HepG2 (cell line): ENCODE measurements around the gene ATPAF2.

ENCODE experiments used
- CTCF ChIP-seq: sonication (generic); formaldehyde crosslinking; IDR thresholded peaks from 2 replicates; pipeline ENCODE4 v1.5.0; 2020; ENCODE audit warnings: mild to moderate bottlenecking, missing genetic modification reagents, moderate library complexity
- NKX3-1 ChIP-seq: sonication (generic); formaldehyde crosslinking; IDR thresholded peaks from 2 replicates; pipeline ENCODE4 v1.5.0; 2020; ENCODE audit warnings: missing genetic modification reagents
- PHB2 ChIP-seq: fragments of 450-650 bp; IDR thresholded peaks from 2 replicates; pipeline ENCODE4 v1.6.1; 2018; ENCODE audit not compliant: partially characterized antibody
- RELA ChIP-seq: sonication (generic); formaldehyde crosslinking; IDR thresholded peaks from 2 replicates; pipeline ENCODE4 v1.4.0; 2020; ENCODE audit warnings: missing genetic modification reagents
- SAFB2 ChIP-seq: sonication (generic); formaldehyde crosslinking; IDR thresholded peaks from 2 replicates; pipeline ENCODE4 v1.5.1; 2020; ENCODE audit warnings: missing genetic modification reagents, low read depth, mild to moderate bottlenecking, borderline replicate concordance
- ZBTB40 ChIP-seq, 2 experiments: fragments of 450-650 bp in 1 of 2; sonication (generic) in 1 of 2; formaldehyde crosslinking in 1 of 2; IDR thresholded peaks; 2 replicates each; pipeline versions ENCODE4 v1.6.1 to v1.8.0; 2016 to 2022; ENCODE audit warnings: antibody characterized with exemption in 1 of 2, mild to moderate bottlenecking in 1 of 2, missing genetic modification reagents in 1 of 2
- ZNF274 ChIP-seq: sonication (generic); formaldehyde crosslinking; IDR thresholded peaks from 2 replicates; pipeline ENCODE4 v1.5.1; 2020; ENCODE audit warnings: mild to moderate bottlenecking, missing genetic modification reagents

- TF ChIP-seq ZBTB40 (IDR thresholded peaks at IDR 0.05) (no peak), ZBTB40 (CRISPR knock-in tag; IDR thresholded peaks at IDR 0.05) (no peak), NKX3-1 (CRISPR knock-in tag) (no peak), ZNF274 (CRISPR knock-in tag) (no peak), PHB2 (no peak), SAFB2 (no peak), RELA (CRISPR knock-in tag) (no peak), CTCF (CRISPR knock-in tag) (no peak)
Measured at GRCh38 chr17:18079543-18079942, 40.6 kb upstream of the ATPAF2 start.
